SH-SY5Y (cell line): ENCODE data around the gene UBL7.

Experiments
- GATA2 ChIP-seq: IDR thresholded peaks from 2 replicates; pipeline ENCODE4 v1.6.1; 2011; ENCODE audit warnings: mild to moderate bottlenecking, low read depth, low read length
- GATA3 ChIP-seq: IDR thresholded peaks from 2 replicates; pipeline ENCODE4 v1.6.1; 2011; ENCODE audit warnings: low read depth, mild to moderate bottlenecking, low read length, moderate library complexity

DNA sequence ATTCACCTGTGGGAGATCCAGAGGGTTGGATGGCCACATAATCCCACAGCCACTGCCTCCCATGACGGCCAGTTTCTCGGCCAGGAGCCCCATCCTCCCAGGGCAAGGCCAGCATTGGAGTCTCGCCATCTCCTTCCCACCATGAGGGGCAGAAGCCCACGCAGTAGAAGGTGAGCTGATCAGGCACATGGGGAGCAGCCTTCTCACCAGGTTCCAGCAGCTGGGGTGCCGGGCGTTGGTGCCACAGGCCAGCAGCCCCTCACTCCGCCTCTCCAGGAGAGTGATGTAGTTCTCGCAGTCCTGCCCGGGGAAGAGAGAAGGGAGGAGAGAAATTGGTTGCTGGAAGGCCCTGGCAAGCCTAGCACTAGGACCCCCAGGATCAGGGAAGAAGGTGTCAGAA is 43.3 kb downstream of the UBL7 start:
- TF ChIP-seq GATA3 (no peak), GATA2 (no peak)
